VCaP (cell line): ENCODE results near the gene PRKG1.
A peak's percentile ranks its signal among the peaks of the same experiment; 100 is the strongest.

Source experiments
- H3K27ac ChIP-seq: fragments of 450-650 bp; 2 replicates; pipeline ENCODE4 v1.5.1; 2017
- CTCF ChIP-seq: fragments of 450-650 bp; conservative IDR thresholded peaks from 2 replicates; pipeline ENCODE4 v1.5.1; 2017; ENCODE audit warnings: mild to moderate bottlenecking, moderate library complexity

Gene PRKG1

GRCh38 chr10:52063159-52063558 lies 988.9 kb downstream of the PRKG1 start:
- no peak overlapping the region for H3K27ac ChIP-seq
- no peak for TF ChIP-seq CTCF

DNA sequence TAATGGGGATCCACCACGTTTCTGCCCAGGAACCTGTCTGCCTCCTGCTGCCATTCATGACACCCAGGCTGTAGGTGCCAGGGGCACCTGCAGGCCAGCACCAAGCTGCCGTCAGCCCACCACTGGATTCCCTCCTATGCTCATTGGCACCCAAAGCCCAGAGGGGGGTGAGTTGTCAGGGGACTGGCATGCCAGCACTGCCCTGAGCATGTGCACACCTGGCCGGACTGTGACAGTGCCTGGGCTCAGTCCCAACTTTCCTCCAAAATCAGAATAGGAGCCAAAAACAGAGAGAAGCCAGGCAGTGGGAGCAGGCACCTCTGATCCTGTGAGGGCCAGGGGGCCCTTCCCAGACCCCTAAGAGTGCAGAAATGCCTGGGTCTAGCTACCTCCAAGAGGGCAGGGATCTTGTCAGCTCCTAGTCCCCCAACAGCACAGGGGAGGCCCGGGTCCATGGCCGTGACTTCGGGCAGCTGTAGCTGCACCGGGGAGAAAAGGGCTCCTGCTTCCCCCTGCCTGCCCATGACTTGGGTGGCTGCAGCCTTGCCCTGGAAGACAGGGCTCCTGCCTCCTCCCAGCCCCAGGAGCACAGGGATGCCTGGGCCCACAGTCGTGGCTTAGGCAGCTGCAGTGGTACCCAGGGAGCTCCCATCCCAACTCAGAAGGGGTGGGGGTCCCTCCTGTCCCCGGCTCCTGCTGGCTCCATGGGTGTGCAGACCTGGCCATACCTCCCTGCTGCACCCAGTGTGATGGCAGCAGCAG lies 990.0 kb downstream of the PRKG1 start:
- H3K27ac ChIP-seq: no peak overlapping the region
- TF ChIP-seq CTCF: no peak

- no peak overlapping the region for H3K27ac ChIP-seq
- 0 out of 2 replicates have a peak, but pooled peaks have one; percentile 7 for TF ChIP-seq CTCF
Measured at GRCh38 chr10:52066383-52066782, 992.1 kb downstream of the PRKG1 start.

DNA sequence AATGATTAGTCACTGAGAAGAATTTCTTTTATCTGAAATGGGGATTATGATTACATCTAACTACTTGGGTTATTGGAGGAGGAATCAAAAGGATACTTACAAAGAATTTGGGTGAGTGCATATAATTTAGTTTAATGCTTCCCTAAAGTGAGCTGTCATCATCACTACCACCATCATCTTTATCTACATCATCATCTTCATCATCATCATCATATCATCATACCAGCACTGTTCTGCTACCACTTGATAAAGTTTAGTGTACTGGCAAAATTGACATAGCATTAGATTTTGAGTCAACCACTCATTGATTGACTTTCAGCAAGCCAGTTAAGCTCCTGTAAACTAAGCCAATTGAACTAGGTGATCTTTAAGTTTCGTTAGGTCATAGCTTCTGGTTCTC lies 994.2 kb downstream of the PRKG1 start:
- no peak overlapping the region for H3K27ac ChIP-seq
- no peak for TF ChIP-seq CTCF

DNA sequence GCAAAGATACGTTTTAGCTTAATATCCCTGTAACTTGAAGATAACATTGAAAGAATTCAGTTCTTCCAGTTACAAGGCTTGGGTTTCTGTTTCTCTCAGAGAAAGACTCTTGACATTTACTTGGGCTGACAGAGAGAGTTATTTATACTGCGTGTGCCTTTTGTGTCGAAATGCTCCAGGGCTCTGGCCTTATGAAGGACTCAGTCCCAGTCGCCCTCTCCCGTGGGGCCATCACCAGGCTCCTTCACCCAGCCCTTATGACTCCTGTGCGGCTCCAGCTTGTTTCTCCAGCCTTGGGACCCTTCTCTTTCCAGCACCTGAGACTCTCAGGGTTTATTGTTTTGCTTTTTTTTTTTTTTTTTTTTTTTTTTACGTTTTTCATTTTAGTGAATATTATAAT lies 997.5 kb downstream of the PRKG1 start:
- TF ChIP-seq CTCF: no peak
- H3K27ac ChIP-seq: no peak overlapping the region

GRCh38 chr10:52074505-52075026 lies 1000.3 kb downstream of the PRKG1 start:
- no peak for TF ChIP-seq CTCF
- no peak overlapping the region for H3K27ac ChIP-seq

DNA sequence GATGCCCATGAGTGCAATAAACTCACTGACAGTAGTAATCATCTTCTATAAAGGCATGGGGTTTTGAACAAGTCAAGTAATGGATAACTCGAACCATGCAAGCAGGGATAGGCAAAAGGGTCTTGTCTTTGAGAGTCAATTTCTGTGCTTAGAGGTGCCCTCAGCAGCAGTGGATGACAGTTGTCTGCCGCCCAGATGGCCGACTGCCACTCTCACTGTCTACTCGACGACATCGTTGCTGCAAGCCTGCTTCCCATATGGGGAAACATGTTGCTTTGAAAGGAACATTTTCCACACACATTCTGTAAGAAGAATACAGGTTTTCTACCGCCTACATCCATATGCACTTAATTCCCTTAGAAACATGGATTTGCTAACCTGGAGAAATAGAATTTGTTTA lies 1003.5 kb downstream of the PRKG1 start:
- no peak for TF ChIP-seq CTCF
- no peak overlapping the region for H3K27ac ChIP-seq
